ENCODE measurements around the gene PLAC1. TPM values are rescaled to one million over a fixed set of nuclear protein-coding genes. Genes with fewer than 3 reads are reported as not detected.

Gene PLAC1
- total RNA-seq, 1 donor from 2014 or later, result not detected

DNA sequence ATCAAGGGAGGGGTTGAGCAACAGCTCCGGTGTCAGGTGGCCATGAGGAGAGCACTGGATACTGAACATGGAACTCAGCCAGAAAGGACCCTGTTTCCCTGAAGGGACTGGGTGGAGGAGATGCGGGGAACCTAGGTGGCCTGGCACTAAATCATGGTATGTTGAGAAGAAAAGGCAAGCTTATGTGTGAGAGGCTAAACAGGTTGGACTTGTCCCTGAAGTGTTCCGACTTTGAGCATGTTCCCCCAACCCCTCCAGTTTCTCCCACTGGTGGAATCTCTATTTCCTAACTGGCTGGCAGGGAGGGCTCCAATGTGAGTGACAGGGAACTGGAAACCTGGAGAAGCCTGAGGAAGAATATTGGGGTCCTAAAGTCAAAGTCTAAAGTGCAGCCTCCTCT, 69.5 kb downstream of the PLAC1 start:
- DNase-seq (ENCODE audit: low spot score), result no peak

DNA sequence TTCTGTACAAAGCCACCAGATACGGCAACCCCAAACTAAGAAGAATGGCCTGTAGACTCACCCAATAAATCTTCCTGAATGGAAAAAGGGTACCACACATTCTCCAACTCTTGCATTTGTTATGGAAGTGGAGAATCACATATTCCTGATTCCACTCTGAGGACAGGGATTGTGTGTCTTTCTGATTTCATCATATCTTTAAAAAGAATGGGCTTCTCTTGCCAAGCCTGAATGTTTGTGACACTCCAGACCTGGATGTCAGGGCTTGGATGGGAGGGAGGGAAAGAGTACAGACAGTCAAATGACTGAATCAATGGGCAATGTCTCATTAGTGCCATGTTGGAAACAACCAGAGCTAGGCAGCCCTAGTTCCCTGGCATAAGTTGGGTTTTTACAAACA, 77.4 kb downstream of the PLAC1 start:
- no peak for DNase-seq (ENCODE audit: low spot score)

DNA sequence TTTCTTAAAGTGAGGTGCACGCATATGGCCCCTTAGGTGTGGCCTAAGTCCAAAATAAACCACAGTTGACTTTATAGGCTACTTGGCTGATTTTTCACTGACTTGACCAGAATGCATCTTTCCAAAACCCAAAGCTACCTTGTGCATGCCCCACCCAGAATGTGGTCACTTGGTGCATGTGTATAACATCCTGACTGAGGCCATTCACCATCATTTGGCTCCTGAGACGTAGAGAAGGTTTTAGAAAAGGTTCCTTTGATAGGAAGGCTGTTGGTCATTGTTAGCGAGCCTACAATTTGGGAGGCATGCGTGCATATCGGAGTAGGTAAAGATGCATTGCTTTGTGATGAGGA, 84.6 kb downstream of the PLAC1 start:
- no peak for DNase-seq (ENCODE audit: low spot score)

DNA sequence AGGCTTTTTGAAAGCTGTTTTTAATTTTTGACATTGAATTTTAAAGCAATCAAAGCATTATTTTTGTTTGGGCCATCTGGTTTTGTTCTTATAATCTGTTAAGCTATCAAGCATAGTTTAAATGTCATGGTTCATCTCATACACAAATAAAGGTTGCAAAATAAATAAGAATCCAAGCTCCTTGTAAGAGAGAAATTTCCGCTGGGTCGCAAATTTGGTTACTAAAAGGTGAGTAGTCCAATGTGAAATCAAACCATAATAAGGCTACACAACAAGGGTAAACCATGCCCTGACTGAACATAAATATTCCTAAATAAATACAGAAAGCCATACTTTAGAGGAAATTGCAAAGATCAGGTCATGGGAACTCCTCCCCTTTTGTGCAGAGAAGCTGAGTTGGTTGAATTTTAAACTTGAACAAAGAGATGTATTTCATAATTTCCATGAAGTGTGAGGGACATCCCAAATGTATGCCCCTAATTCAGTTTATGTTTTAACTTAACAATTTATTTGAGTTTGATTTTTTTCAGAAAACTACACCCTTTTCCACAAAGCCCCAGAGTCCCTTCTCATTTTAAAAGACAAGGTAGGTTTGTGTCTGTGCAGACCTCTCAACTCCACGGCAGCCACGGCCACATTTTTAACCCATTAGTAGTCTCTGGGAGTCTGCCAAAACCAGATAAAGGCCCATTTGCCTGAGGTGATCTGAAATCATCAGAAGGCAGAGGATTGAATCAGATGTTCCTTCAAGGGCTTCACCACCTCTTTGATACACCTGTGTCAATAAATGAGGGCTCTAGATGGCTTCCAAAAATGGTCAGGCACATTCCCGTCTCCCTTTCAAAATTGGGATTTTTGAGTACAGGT, 85.2 kb downstream of the PLAC1 start:
- DNase-seq (ENCODE audit: low spot score), result no peak

DNA sequence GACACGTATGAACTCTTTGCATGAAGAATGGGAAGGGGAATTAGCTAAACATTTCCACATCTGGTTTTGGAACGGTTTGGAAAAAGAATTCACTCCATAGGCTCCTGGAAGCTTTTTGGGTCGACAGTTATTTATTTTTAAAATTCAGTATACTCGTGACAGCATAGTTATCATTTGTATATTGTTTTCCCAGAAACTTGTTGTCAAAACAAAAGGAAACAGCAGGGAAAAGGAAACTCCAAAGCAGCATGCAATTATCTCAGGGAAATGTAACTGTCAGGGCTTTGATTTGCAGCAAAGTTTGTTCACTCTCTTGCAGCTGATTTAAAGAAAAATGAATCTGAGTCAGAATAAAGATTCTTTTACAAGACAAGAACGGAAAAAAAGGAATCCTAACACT, 86.5 kb downstream of the PLAC1 start:
- DNase-seq (ENCODE audit: low spot score), result no peak

- DNase-seq (ENCODE audit: low spot score), result no peak
These were observed 87.4 kb downstream of the PLAC1 start for GRCh38 chrX:134570899-134571298.

GRCh38 chrX:134570509-134570846, 87.8 kb downstream of the PLAC1 start:
- no peak for DNase-seq (ENCODE audit: low spot score)

DNA sequence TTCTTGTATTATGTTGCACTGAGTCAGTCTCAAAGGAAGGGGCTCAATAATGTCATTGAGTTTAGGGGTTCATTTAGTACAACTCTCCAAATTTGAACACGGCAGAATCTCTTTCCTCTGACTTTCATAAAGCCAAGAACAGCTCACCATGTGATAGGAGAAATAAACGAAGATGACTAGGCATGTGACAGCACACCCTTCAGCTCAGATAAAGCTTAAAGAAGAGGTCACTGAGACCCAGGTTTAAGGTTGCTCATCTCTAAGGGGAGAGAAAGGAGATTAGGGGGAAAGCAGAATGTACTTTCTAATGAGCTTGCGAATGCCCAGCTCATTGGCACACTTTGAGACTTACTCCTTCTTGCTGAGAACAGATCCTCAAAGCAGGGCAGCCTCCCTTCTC, 89.0 kb downstream of the PLAC1 start:
- DNase-seq (ENCODE audit: low spot score), result no peak

DNA sequence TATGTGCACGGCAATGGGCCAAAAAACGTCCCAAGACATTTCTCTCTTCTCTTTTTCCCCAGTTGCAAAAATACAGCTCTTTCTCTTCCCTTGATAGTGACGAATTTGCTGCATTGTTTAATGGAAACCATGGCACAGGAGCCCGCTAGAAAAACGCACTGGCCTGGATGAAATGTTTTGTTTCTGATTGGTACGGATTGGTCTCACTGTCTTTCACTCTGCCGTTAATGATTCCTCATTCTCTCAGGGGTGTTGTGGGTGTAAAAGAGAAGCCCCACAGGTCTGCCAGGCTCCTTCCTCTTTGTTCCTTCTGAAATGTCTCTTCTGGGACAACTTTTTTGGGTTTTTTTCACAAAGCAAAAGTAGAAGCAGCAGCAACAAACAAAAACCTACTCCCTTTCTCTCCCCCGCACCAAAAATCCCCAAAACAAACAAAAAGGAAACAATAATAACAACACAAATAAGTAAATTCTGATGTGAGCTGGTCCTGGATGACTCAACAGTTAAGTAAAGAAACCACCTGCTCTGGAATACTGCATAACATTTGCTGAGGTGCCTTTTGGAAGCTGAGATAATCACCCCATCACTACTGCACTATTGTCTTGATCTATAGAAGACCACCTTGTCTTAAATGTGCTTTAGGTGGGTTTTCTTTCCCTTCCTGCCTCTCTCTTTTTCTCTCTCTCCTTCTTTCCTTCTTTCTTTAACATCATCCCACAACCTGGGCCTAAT, 89.8 kb downstream of the PLAC1 start:
- DNase-seq (ENCODE audit: low spot score), result no peak

- DNase-seq (ENCODE audit: low spot score), result no peak
These were observed 91.8 kb downstream of the PLAC1 start for GRCh38 chrX:134566506-134566905.

DNA sequence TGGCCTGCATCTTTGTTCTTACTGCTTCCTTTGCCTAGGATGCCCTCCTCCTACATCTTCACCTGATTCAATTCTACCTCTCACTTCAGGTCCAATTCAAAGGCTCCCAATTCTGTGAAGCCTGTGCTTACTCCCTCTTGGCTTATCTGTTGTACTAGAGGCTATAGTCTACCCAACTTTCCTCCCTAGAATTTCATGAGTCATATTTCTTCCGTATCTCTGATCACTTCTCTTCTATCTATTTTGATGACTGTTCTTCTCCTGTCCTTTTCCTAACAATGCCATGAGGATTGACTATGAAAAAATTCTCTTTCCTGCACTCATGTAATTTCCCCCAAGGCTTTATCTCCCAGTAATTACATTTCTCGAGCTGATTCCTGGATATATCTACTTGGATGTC, 96.3 kb downstream of the PLAC1 start:
- DNase-seq (ENCODE audit: low spot score), result no peak

DNA sequence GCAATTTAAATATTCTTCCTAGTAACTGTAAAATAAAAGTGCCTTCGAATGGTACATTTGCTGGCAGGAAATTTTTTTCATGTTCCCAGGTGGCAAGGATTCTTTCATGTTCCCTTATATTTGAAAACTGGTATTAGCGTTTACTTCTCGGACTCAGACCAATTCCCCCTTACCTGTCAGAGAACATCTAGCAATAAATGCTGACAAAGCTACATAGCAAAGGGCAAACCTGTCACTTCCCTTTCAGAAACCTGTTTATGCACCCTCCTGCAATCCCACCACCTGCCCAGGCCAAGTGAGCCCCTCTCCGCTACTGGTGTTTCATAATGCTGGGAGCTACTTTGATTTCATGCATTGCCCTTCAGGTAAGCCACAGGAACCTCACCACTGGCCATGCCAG, 100.1 kb downstream of the PLAC1 start:
- no peak for DNase-seq (ENCODE audit: low spot score)

DNA sequence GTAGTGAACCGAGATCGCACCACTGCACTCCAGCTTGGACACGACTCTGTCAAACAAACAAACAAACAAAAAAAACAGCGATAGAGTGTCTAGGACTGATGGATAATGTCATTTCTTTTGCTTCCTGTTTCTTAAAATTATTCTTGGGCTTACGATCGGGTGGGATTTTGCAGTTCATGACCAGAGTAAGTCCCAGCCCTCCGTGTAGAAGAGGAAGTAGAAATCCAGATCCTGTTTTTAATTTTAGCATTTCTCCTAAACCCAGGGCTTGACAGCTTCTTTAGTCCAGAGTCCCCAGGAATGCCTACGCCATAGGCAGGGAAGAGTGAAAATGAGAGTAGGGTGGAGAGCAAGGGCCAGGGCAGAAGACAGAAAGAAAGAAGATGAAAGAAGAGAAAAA, 104.0 kb downstream of the PLAC1 start:
- no peak for DNase-seq (ENCODE audit: low spot score)

- DNase-seq (ENCODE audit: low spot score), result no peak
These were observed 105.9 kb downstream of the PLAC1 start for GRCh38 chrX:134552351-134552750.

- DNase-seq (ENCODE audit: low spot score), result no peak
These were observed 106.8 kb downstream of the PLAC1 start for GRCh38 chrX:134551376-134552048.

- DNase-seq (ENCODE audit: low spot score), result no peak
These were observed 109.7 kb downstream of the PLAC1 start for GRCh38 chrX:134548257-134549201.

DNA sequence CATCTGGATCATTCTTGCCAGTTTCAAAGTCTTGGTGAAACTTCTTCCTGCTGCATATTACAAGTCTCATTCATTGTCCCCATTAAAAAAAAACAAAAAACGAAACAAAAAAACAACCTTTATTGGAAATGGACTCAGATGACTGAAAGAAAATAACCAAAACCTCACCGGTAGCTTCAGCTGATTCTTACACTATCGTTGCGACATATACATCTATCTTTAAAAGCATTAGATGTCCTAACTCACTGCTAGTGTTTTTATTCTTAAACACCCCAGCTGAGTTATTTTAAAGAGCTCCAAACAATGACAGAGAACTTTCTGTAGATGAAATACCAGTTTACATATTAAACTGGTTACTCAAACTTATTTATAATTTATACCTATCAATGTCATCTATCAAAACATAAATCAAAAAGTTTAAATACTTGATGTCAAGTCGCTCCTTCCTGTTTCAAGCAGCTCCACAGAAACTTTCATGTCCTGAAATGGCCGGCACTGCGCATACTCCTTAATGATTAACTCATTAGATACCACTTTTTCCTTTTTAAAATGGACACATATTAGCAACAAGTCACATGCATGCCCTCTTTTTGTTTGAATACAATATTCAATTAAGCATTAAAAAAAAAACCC, 111.1 kb downstream of the PLAC1 start:
- DNase-seq (ENCODE audit: low spot score), result no peak

GRCh38 chrX:134546187-134546586, 112.1 kb downstream of the PLAC1 start:
- DNase-seq (ENCODE audit: low spot score), result no peak

- no peak for DNase-seq (ENCODE audit: low spot score)
These were observed 112.8 kb downstream of the PLAC1 start for GRCh38 chrX:134545510-134545909.

DNA sequence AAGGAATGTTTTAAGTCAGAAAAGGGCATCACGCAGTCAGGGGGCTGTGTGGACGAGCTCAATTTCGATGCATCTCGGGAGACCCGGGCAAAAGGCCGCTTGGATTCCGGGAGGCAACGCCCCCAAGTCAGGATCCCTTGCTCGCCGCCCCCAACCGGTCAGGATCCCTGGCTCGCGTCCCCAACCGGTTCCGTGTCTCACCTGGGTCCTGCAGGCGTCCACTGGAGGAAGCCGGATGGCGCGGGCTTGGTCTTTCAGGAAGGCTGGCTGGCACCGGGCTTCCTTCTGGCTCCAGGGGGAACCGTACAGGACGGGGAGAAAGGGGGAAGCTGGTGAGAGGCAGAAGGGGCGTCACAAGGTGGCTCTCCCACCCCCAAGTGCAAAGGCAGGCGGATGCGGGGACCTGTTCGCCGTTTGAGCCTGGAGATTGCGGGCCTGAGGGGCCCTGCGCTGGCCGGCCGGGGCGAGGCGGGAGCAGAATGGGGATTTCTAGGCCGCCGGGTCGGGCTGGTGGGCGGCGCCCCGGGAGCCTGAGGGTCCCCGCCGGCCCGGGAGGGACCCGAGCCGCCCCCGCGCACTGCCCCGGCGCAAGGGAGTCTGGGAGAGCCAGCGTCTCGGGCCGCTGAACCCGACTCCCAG, 113.6 kb downstream of the PLAC1 start:
- no peak for DNase-seq (ENCODE audit: low spot score)

DNA sequence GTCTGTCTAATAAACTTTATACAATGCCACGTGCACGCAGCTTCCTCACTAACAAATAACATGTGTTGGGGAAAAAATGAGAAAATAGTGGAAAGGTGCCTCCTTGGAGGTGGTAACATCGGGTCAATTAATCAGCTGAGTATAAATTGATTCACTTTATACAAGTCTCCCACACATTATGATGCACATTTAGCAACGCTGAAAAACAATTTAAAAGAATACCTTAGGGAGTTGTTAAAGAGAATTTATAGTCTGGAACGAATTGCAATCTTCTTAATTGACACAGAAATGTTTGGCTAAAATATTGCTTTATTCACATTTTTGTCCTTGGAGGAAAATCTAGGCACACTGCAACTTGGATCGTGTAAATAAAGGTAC, 114.1 kb downstream of the PLAC1 start:
- DNase-seq (ENCODE audit: low spot score), result no peak
